NCI-H1436 (cell line): ENCODE results near the gene AKT1.
"Not testable (repeated sequence)": the region's sequence is repeated elsewhere in the genome, so short reads cannot be mapped to it uniquely, and the experiment has no call there.

Experiments used
- DNase-seq: peaks from one replicate; lab custom pipeline; 2025; lab: John Stamatoyannopoulos, UW

The AKT1 gene

GRCh38 chr14:104818714-104819161 lies 23.2 kb upstream of the AKT1 start:
- no peak for DNase-seq

- DNase-seq: no peak
Observed at GRCh38 chr14:104817930-104818713, 22.6 kb upstream of the AKT1 start.

- no peak for DNase-seq
Observed at GRCh38 chr14:104816616-104816884, 21.0 kb upstream of the AKT1 start.

- not testable (repeated sequence) for DNase-seq
Observed at GRCh38 chr14:104814701-104815100, 19.2 kb upstream of the AKT1 start.

GRCh38 chr14:104813286-104813685 lies 17.7 kb upstream of the AKT1 start:
- no peak for DNase-seq

- no peak for DNase-seq
Observed at GRCh38 chr14:104810316-104810715, 14.8 kb upstream of the AKT1 start.

GRCh38 chr14:104808456-104808855 lies 12.9 kb upstream of the AKT1 start:
- no peak for DNase-seq

- DNase-seq: no peak
Observed at GRCh38 chr14:104806625-104807465, 11.3 kb upstream of the AKT1 start.

- DNase-seq: no peak
Observed at GRCh38 chr14:104805941-104806624, 10.5 kb upstream of the AKT1 start.

GRCh38 chr14:104805326-104805678 lies 9.8 kb upstream of the AKT1 start:
- no peak for DNase-seq

- no peak for DNase-seq
Observed at GRCh38 chr14:104804481-104805325, 9.2 kb upstream of the AKT1 start.

GRCh38 chr14:104803912-104804410 lies 8.4 kb upstream of the AKT1 start:
- no peak for DNase-seq

- DNase-seq: no peak
Observed at GRCh38 chr14:104803280-104803911, 7.8 kb upstream of the AKT1 start.

- no peak for DNase-seq
Observed at GRCh38 chr14:104802394-104803184, 7.0 kb upstream of the AKT1 start.

- DNase-seq: no peak
Observed at GRCh38 chr14:104801520-104802393, 6.2 kb upstream of the AKT1 start.

GRCh38 chr14:104800771-104801519 lies 5.4 kb upstream of the AKT1 start, which contains the start of gene ZBTB42:
TSS of gene ZBTB42 (plus strand) at chr14:104801101. CDS start at chr14:104801198, 97 bp downstream.
- DNase-seq: peak; percentile 32

GRCh38 chr14:104800015-104800770 lies 4.6 kb upstream of the AKT1 start:
- DNase-seq: peak; percentile 66
